ENCODE results near the gene TSKS.

The TSKS gene

DNA sequence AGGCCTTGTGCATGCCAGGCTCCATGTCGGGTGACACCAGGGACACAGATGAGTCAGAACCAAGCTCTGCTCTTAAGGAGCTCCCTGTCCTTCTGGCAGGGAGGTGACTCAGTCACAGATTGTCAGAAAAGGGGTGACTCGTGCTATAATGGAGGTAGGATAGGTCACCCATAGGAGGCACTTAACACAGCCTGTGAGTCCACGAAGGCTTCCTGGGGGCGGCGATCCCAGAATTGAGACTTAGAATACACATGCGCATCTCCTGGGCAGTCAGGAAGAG, 30.4 kb upstream of the TSKS start:
- DNase-seq, result no peak

GRCh38 chr19:49792829-49793560, 29.9 kb upstream of the TSKS start:
- no peak for DNase-seq

DNA sequence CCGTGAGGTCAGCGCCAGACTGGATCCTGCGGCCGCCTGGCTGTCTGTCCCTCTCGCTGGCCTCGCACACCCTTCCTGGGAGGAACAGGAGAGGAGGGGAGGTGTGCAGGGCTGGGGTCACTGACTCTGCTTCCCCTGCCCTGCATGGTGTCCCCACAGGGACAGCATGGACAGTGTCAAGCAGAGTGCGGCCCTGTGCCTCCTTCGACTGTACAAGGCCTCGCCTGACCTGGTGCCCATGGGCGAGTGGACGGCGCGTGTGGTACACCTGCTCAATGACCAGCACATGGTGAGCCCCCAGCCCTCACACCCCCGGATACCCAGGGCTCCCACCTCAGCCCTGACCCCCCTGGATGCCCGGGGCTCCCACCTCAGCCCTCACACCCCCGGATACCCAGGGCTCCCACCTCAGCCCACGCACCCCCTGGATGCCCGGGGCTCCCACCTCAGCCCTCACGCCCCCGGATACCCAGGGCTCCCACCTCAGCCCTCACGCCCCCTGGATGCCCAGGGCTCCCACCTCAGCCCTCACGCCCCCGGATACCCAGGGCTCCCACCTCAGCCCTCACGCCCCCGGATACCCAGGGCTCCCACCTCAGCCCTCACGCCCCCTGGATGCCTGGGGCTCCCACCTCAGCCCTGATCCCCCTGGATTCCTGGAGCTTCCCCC, 28.8 kb upstream of the TSKS start:
- DNase-seq, result no peak

- DNase-seq, result no peak
These were observed 27.8 kb upstream of the TSKS start for GRCh38 chr19:49790866-49791265.

DNA sequence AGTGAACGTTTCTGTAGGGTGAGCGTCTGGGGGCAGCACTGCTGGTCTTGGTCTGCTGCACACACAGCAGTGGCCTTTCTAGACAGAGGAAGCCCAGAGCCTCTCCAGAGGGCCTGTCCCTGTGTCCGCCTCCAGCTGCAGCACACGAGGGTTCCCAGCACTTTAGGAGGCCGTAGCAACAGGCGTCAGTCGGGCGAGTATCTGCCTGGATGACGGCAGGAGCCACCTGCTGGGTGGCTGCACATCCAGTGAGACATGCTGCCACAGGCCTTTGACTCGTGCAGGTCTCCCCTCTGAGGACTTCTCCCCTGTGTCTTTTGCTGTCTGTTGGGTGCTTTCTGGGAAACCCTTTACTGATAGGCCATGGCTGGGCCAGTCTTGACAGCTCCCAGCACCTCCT, 25.8 kb upstream of the TSKS start:
- no peak for DNase-seq

DNA sequence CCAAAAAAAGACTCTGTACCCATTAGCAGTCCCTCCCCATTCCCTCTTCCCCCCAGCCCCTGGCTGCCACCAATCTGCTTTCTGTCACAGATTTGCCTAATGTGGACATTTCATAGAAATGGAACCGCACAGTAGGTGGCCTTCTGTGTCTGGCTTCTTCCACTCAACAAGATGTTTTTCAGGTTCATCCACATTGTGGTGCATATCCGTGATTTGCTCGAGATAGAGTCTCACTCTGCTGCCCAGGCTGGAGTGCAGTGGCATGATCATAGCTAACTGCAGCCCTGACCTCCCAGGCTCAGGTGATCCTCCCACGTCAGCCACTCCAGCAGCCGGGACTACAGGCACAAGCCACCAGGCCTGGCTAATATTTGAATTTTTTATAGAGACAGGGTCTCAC, 24.6 kb upstream of the TSKS start:
- no peak for DNase-seq

DNA sequence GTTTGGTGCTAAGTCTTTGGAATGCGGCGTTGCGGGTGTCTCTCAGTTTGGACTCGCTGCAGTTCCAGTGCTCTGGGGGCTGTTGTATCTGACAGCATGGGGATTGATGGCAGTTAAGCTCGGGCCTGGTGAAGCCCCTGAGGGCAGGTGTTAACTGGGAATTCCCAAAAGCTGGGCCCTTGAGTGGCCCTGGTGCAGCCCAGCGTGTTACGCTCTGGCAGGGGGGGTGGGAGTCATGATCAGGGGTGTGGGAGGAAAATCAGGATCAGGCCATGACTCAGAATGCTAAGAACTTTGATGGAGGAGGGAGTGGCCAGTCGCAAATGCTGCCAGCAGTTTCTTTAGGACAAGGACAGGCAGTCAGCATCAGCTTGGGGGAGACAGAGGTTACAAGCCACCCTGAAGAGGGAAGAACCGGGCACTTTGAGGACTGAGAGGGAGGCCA, 23.3 kb upstream of the TSKS start:
- DNase-seq, result no peak

- DNase-seq, result no peak
These were observed 19.4 kb upstream of the TSKS start for GRCh38 chr19:49782515-49782914.

DNA sequence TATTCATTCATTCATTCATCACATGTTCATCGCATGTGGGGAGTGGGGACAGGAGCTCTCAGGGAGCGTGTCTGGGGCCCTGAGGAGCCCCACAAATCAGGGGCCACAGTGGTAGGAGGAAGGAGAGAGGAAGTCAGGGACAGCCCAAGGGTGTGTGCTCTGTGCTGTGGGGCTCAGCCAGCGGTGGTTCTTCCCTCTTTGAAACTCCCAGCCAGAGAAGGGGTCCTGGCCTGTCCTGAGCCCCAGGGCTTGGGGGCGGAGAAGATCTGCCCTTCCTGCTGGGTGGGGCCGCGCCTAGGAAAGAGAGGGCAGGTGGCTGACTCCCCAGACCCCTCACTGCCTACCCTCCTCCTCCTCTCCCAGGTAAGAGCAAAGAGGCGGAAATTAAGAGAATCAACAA, 18.3 kb upstream of the TSKS start:
- no peak for DNase-seq

DNA sequence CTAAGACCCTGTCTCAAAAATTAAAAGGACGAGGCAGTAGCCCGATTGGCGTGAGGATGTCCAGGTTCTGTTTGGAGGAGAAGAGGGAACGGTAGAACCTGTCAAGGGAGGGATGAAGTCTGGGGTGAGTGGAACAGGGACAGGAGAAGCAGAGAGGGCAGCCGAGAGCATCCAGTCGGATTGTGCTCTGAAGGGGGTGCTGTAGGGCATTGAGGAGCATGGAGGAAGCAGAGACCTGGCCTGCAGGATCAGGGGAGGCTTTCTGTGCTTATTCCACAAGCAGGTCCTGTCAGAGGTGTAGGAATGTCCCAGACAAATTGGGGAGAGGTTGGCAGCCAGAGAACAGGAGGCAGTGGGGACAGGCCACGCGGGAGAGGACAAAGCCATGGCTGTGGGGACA, 17.8 kb upstream of the TSKS start:
- DNase-seq, result no peak

- DNase-seq, result no peak
These were observed 16.8 kb upstream of the TSKS start for GRCh38 chr19:49779731-49780555.

GRCh38 chr19:49776371-49776764, 13.3 kb upstream of the TSKS start:
- no peak for DNase-seq

DNA sequence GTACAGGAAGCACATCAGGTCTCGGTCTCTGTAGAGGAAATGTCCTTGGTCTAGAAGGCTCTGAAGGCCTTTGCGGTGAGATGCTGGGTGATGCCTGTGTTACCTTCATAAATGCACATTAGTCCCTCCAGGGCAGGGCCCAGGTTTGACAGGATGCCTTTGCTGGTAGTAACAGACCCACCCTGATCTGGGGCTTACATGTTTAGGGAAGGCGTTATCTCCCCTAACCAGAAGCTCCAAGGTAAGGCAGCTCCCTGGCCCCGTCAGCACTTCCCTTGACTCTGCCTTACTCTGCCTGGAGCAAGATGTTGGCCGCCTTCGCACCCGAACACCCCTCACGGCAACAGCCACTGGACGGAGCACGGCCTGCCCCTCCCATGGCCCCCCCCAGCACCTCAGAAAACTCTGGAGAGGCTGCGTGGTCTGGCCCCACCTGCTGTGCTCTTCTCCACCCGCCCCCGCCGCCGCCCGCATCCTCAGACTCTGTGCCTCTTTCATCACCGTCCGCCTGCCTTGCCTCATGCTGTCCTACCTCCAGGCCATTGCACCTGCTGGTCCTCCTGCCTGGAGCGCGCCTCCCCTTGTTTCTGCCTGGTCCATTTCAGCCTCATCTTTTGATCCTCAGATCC, 12.8 kb upstream of the TSKS start:
- DNase-seq, result no peak

GRCh38 chr19:49774969-49775368, 11.9 kb upstream of the TSKS start:
- DNase-seq, result no peak

GRCh38 chr19:49773663-49774350, 10.7 kb upstream of the TSKS start:
- DNase-seq, result no peak

GRCh38 chr19:49772850-49773432, 9.8 kb upstream of the TSKS start:
- DNase-seq, result no peak

DNA sequence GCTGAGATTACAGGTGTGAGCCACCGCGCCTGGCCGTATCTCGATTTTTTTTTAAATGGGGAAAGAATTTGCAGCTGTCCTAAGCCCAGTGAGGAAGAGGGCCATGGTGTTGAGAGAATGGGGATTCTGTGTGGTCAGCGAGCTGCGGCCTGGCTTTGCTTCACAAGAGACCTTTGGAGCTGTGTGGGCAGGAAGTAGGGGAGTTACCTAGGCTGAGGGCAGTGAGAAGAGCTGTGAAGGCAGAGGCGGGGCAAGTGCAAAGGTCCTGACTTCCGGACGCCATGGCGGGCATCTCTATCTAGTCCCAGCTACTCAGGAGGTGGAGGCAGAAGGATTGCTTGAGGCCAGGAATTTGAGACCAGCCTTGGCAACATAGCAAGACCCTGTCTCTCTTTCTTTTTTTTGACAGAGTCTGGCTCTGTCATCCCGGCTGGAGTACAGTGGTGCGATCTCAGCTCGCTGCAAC, 8.6 kb upstream of the TSKS start:
- no peak for DNase-seq

DNA sequence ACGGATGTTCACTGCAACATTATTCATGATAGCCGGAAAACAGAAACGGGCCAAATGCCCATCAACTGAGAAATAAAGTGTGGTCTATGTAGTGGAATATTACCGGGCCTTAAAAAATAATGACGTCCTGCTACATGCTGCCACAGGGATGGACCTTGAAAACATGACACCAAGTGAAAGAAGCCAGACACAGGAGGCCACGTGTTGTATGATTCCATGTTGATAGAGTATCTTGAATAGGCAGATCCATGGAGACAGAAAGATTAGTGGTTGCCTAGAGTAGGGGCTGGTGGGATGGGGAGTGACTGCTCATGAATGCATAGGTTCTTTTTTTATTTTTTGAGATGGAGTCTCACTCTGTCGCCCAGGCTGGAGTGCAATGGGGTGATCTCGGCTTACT, 7.4 kb upstream of the TSKS start:
- DNase-seq, result no peak

DNA sequence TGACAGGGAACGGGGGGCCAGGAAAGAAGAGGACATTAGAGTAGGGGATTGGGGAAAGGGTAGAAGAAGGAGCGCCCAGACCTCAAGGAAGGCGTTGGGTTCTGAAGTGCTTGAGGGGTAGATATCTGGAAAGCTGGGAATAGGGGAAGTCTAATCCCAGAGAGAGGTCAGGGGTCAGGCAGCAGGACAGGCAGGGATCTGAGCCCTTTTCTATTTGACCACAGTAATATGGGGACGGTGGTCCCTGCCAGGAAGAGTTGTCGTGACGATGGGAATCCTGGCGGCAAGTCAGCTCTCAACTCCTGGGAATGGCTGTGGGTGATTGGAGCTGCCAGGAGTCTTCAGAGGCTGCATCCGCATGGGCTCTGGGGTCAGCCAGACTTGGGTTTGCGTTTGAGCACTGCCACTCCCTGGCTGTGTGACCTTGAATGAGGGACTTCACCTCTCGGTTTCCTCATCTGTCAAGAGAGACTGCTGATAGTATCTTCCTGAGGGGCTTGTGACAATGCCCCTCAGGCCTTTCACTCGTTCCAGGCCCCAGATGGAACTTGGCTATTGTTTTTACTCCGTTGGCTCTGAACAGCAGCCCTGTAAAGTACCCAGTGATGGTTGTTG, 5.0 kb upstream of the TSKS start:
- DNase-seq, result no peak

- DNase-seq, result no peak
These were observed 4.3 kb upstream of the TSKS start for GRCh38 chr19:49767381-49767780.

- DNase-seq, result no peak
These were observed 3.8 kb upstream of the TSKS start, which contains the start of gene AP2A1 for GRCh38 chr19:49766930-49767299. Gene AP2A1, plus strand, starts transcription at chr19:49767001. Its CDS starts 133 bp downstream, at chr19:49767134.
